ENCODE measurements around the gene VAMP2. TPM values are rescaled to one million over a fixed set of nuclear protein-coding genes. Genes with fewer than 3 reads are reported as not detected.

The VAMP2 gene
- total RNA-seq, 1 experiment from 2014 or later, result 5.0 TPM

DNA sequence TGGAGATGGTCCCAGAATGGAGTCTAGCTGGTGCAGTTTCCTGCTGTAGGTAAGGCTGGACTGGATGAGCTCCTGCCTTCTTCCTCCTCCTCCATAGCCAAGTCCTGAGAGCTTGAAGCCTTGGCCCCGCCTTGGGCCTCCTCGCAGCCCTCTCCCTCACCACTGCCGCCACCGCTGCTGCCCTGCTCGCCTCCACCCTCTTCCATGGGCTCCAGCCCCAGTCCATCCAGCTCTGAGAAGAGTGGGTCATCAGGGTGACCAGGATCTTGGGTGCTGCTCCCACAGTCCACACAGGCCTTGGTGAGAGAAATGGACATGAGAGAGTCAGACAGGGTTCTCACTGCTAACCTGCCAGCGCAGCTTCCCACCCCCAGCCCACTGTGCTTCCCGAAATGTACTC lies 21.7 kb downstream of the VAMP2 start:
- no peak overlapping the region for H3K4me3 ChIP-seq (ENCODE audit: low read length)
- no peak overlapping the region for H3K9ac ChIP-seq (ENCODE audit: low read length)
- no peaks in the 10 kb centered on the region for H3K9me3 ChIP-seq (ENCODE audit: low read length)
- CTCF ChIA-PET, result no interaction called here
- DNase-seq, result no peak
- no peaks in the 10 kb centered on the region for H3K27me3 ChIP-seq (ENCODE audit: low read length)
- no peaks in the 10 kb centered on the region for H3F3A ChIP-seq (ENCODE audit: low read length, unreplicated experiment)
- no peak overlapping the region for H2AFZ ChIP-seq (ENCODE audit: low read length)
- TF ChIP-seq EZH2phosphoT487 (IDR thresholded peaks at IDR 0.05; ENCODE audit: borderline replicate concordance, low read length) (no peak), EZH2 (IDR thresholded peaks at IDR 0.05; ENCODE audit: low read length, unreplicated experiment) (no peak)
- TF ChIP-seq, protein P1, sequence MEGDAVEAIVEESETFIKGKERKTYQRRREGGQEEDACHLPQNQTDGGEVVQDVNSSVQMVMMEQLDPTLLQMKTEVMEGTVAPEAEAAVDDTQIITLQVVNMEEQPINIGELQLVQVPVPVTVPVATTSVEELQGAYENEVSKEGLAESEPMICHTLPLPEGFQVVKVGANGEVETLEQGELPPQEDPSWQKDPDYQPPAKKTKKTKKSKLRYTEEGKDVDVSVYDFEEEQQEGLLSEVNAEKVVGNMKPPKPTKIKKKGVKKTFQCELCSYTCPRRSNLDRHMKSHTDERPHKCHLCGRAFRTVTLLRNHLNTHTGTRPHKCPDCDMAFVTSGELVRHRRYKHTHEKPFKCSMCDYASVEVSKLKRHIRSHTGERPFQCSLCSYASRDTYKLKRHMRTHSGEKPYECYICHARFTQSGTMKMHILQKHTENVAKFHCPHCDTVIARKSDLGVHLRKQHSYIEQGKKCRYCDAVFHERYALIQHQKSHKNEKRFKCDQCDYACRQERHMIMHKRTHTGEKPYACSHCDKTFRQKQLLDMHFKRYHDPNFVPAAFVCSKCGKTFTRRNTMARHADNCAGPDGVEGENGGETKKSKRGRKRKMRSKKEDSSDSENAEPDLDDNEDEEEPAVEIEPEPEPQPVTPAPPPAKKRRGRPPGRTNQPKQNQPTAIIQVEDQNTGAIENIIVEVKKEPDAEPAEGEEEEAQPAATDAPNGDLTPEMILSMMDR (conservative IDR thresholded peaks at IDR 0.05; ENCODE audit: low read depth, low read length), result no peak
- no TSS peak for BruUV-seq (replicated peaks)
- H3K36me3 ChIP-seq (ENCODE audit: low read depth, low read length), result no peaks in the 10 kb centered on the region
- H3K79me2 ChIP-seq (ENCODE audit: low read length), result no peaks in the 10 kb centered on the region
- ATAC-seq, result no peak
- no peak overlapping the region for H3K4me2 ChIP-seq (ENCODE audit: low read length)
- H3K27ac ChIP-seq (ENCODE audit: low read length), result no peak overlapping the region
- H3K4me1 ChIP-seq (ENCODE audit: insufficient read depth, low read length), result peaks cover 6% of the 10 kb centered on the region
- no peaks in the 10 kb centered on the region for H4K20me1 ChIP-seq (ENCODE audit: low read length)
- POLR2A ChIA-PET (ENCODE audit: unreplicated experiment), result no interaction called here
- no peaks in the 10 kb centered on the region for H3K9me2 ChIP-seq (replicated peaks; ENCODE audit: low read length)
- intact Hi-C loops (cut with micrococcal nuclease), result no loop called here

DNA sequence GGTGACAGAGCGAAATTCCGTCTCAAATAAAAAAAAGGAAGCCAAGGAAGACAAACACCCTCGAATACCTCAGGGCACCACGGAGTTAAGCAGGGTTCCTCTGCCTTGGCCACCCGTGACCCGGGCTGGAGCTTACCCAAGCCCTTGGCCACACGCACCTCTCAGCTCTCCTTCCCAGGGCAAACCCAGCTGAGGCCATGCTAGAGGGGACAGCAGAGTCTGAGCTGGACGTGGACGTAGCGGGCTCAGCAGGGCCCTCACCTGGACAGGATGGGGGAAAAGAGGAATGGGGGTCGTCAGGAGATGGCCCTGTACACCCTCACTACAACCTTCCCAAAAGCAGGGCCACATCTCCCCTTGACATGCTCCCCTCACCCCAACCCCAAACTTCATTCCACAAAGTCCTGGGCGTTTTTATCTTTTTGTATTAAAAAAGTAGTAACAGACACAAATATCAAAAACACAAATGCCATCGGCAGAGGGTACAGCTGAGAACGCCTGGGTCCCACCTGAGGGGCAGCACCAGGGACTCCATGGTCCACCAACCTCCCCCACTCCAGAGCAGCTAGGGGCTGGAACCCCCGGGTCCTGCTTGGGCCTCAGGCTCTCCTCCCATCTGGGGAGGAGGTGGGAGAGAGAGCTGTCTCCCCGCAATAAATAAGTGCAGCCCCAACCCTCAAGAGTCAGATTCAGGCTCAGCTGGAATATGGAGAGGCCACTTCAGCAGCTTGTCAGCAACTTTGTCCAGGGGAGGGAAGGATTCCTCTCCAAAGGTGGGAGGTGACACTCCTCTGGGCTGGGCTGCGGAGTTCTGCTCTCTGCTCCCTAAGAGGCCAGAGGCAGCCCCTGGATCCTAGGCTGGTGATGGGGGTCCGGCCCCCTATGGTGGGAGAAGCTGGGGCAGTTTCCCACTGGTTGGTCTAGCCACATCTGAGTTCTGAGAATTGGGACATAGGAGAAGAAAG lies 22.4 kb downstream of the VAMP2 start:
- no peak overlapping the region for H3K27ac ChIP-seq (ENCODE audit: low read length)
- no peaks in the 10 kb centered on the region for H3K9me3 ChIP-seq (ENCODE audit: low read length)
- CTCF ChIA-PET, result no interaction called here
- H3K9ac ChIP-seq (ENCODE audit: low read length), result no peak overlapping the region
- H3K27me3 ChIP-seq (ENCODE audit: low read length), result no peaks in the 10 kb centered on the region
- H3F3A ChIP-seq (ENCODE audit: low read length, unreplicated experiment), result no peaks in the 10 kb centered on the region
- DNase-seq (no peak), ATAC-seq (no peak)
- no peaks in the 10 kb centered on the region for H4K20me1 ChIP-seq (ENCODE audit: low read length)
- intact Hi-C loops (cut with micrococcal nuclease), result no loop called here
- H3K4me3 ChIP-seq (ENCODE audit: low read length), result no peak overlapping the region
- no TSS peak for BruUV-seq (replicated peaks)
- H3K36me3 ChIP-seq (ENCODE audit: low read depth, low read length), result no peaks in the 10 kb centered on the region
- H3K79me2 ChIP-seq (ENCODE audit: low read length), result no peaks in the 10 kb centered on the region
- H3K4me2 ChIP-seq (ENCODE audit: low read length), result no peak overlapping the region
- POLR2A ChIA-PET (ENCODE audit: unreplicated experiment), result interaction anchor here (0.6 kb wide), 1 partner anchor 33 kb away, joined by 3 read pairs; no protein-coding TSS in a partner anchor
- peaks cover 6% of the 10 kb centered on the region for H3K4me1 ChIP-seq (ENCODE audit: insufficient read depth, low read length)
- TF ChIP-seq EZH2 (IDR thresholded peaks at IDR 0.05; ENCODE audit: low read length, unreplicated experiment) (no peak), EZH2phosphoT487 (IDR thresholded peaks at IDR 0.05; ENCODE audit: borderline replicate concordance, low read length) (no peak)
- TF ChIP-seq, protein P1 (conservative IDR thresholded peaks at IDR 0.05; ENCODE audit: low read depth, low read length), result no peak
- H2AFZ ChIP-seq (ENCODE audit: low read length), result no peak overlapping the region
- H3K9me2 ChIP-seq (replicated peaks; ENCODE audit: low read length), result no peaks in the 10 kb centered on the region

Measured in PC-3 (cell line).